HG02571 (cell line): ENCODE results near the gene NDUFV3.
A peak's percentile ranks its signal among the peaks of the same experiment; 100 is the strongest.
"Not testable (repeated sequence)": the region's sequence is repeated elsewhere in the genome, so short reads cannot be mapped to it uniquely, and the experiment has no call there.

Experiments used
- ATAC-seq: cut with Tn5 transposase; IDR thresholded peaks from one replicate; pipeline ENCODE4 v1.9.1; 2021; ENCODE audit warnings: mild to moderate bottlenecking, moderate library complexity; ENCODE audit not compliant: unreplicated experiment

Gene NDUFV3

GRCh38 chr21:42892931-42893755 is at the start of gene NDUFV3:
Gene NDUFV3 (plus strand): TSS chr21:42893309. CDS start chr21:42893334, 25 bp downstream.
- ATAC-seq, result peak; percentile 87

- ATAC-seq, result no peak
Observed at GRCh38 chr21:42844411-42845113, 48.5 kb upstream of the NDUFV3 start.

GRCh38 chr21:42845296-42845965 is 47.7 kb upstream of the NDUFV3 start:
- ATAC-seq, result no peak

- ATAC-seq, result no peak
Observed at GRCh38 chr21:42846221-42846620, 46.9 kb upstream of the NDUFV3 start.

GRCh38 chr21:42847051-42847707 is 45.9 kb upstream of the NDUFV3 start:
- ATAC-seq, result no peak

GRCh38 chr21:42847726-42848125 is 45.4 kb upstream of the NDUFV3 start:
- ATAC-seq, result no peak

GRCh38 chr21:42848144-42848931 is 44.8 kb upstream of the NDUFV3 start:
- not testable (repeated sequence) for ATAC-seq

GRCh38 chr21:42848932-42849758 is 44.0 kb upstream of the NDUFV3 start:
- ATAC-seq, result no peak

- ATAC-seq, result no peak
Observed at GRCh38 chr21:42849759-42850412, 43.2 kb upstream of the NDUFV3 start.

GRCh38 chr21:42850463-42850862 is 42.6 kb upstream of the NDUFV3 start:
- no peak for ATAC-seq

GRCh38 chr21:42850866-42851391 is 42.2 kb upstream of the NDUFV3 start:
- ATAC-seq, result no peak

GRCh38 chr21:42851812-42852665 is 41.1 kb upstream of the NDUFV3 start:
- no peak for ATAC-seq

- no peak for ATAC-seq
Observed at GRCh38 chr21:42852925-42853570, 40.1 kb upstream of the NDUFV3 start.

GRCh38 chr21:42853621-42854020 is 39.5 kb upstream of the NDUFV3 start:
- no peak for ATAC-seq

- ATAC-seq, result no peak
Observed at GRCh38 chr21:42854246-42855010, 38.7 kb upstream of the NDUFV3 start.

GRCh38 chr21:42855171-42855936 is 37.8 kb upstream of the NDUFV3 start:
- no peak for ATAC-seq
